ENCODE measurements around the gene PCSK2. TPM values are rescaled to one million over a fixed set of nuclear protein-coding genes. Genes with fewer than 3 reads are reported as not detected.

Gene PCSK2
- total and polyA plus RNA-seq, 2 donors (not counting 3 experiments of a cell fraction or from before 2014, with no cell fraction given) = not detected

DNA sequence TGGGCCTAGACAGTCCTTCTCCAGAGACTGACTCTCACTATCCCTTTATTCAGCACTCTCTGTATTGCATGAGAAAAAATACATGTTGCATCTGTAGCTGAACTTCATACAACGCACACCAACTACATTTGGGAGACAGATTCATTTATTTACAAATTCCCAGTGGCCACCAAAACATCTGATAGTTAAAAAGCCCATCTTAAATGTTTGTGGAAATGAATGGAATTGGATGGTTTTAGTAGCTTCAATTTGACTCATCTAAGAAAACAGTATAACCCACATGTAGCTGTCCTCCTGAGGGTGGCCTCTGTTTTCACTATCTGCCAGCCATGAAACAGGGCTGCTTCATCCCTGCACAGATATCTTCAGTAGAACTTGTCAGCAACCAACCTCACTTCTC is 116.3 kb downstream of the PCSK2 start:
- intact Hi-C loops (cut with micrococcal nuclease) (no loop called here), dilution Hi-C loops (cut with MboI; ENCODE audit: extremely low pct_ligation_motif_present, low sequenced_read_pairs) (no loop called here)
- POLR2A ChIA-PET = no interaction called here
- H3K36me3 ChIP-seq (ENCODE audit: control insufficient read depth in 2 of 2, extremely low read depth in 1 of 2, insufficient read depth in 2 of 2, low read length in 2 of 2) = no peaks in the 10 kb centered on the region
- DNase-seq (ENCODE audit: low read depth, low spot score) (no peak), FAIRE-seq (no peak)
- H4K20me1 ChIP-seq (replicated peaks; ENCODE audit: control insufficient read depth, extremely low read depth, insufficient read depth, low read length) = no peaks in the 10 kb centered on the region
- H2AFZ ChIP-seq (ENCODE audit: low read depth, low read length) = no peak overlapping the region
- no peak overlapping the region for H3K4me2 ChIP-seq (ENCODE audit: insufficient read depth, low read length)
- no peaks in the 10 kb centered on the region for H3K4me1 ChIP-seq (ENCODE audit: control insufficient read depth, extremely low read depth, insufficient read depth, low read length)
- no peak overlapping the region for H3K4me3 ChIP-seq (replicated peaks in 1 of 3; ENCODE audit: insufficient read depth in 1 of 3, low read depth in 1 of 3, low read length in 3 of 3)
- no peaks in the 10 kb centered on the region for H3K9me1 ChIP-seq (replicated peaks; ENCODE audit: control insufficient read depth, extremely low read depth, insufficient read depth, low read length)
- no peak overlapping the region for H3K9ac ChIP-seq (replicated peaks; ENCODE audit: extremely low read depth, insufficient read depth, low read length)
- no peak for TF ChIP-seq POLR2A (IDR thresholded peaks at IDR 0.05; ENCODE audit: low read depth, low read length)
- no peak for TF ChIP-seq MYC (IDR thresholded peaks at IDR 0.05; ENCODE audit: low read depth, low read length)
- TF ChIP-seq, protein P1, sequence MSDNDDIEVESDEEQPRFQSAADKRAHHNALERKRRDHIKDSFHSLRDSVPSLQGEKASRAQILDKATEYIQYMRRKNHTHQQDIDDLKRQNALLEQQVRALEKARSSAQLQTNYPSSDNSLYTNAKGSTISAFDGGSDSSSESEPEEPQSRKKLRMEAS (IDR thresholded peaks at IDR 0.05; ENCODE audit: insufficient read depth, insufficient read length) = no peak
- no peaks in the 10 kb centered on the region for H3K9me3 ChIP-seq (replicated peaks; ENCODE audit: control insufficient read depth, insufficient read depth, low read length)
- H3K27ac ChIP-seq (ENCODE audit: insufficient read depth, low read depth, low read length) = no peak overlapping the region
- H3K27me3 ChIP-seq (ENCODE audit: control insufficient read depth in 2 of 2, insufficient read depth in 2 of 2, low read length in 2 of 2) = no peaks in the 10 kb centered on the region
- H3K79me2 ChIP-seq (ENCODE audit: control insufficient read depth, insufficient read depth, low read length) = no peaks in the 10 kb centered on the region
- no TSS peak for BruUV-seq (replicated peaks)
- CTCF ChIA-PET = no interaction called here

- intact Hi-C loops (cut with micrococcal nuclease) (no loop called here), dilution Hi-C loops (cut with MboI; ENCODE audit: extremely low pct_ligation_motif_present, low sequenced_read_pairs) (no loop called here)
- Histone ChIP-seq H3K79me2 (ENCODE audit: control insufficient read depth, insufficient read depth, low read length) (no peaks in the 10 kb centered on the region), H2AFZ (ENCODE audit: low read depth, low read length) (no peak overlapping the region), H3K27me3 (ENCODE audit: control insufficient read depth in 2 of 2, insufficient read depth in 2 of 2, low read length in 2 of 2) (no peaks in the 10 kb centered on the region), H3K36me3 (ENCODE audit: control insufficient read depth in 2 of 2, extremely low read depth in 1 of 2, insufficient read depth in 2 of 2, low read length in 2 of 2) (no peaks in the 10 kb centered on the region), H4K20me1 (replicated peaks; ENCODE audit: control insufficient read depth, extremely low read depth, insufficient read depth, low read length) (no peaks in the 10 kb centered on the region), H3K27ac (ENCODE audit: insufficient read depth, low read depth, low read length) (no peak overlapping the region), H3K9me1 (replicated peaks; ENCODE audit: control insufficient read depth, extremely low read depth, insufficient read depth, low read length) (no peaks in the 10 kb centered on the region), H3K4me2 (ENCODE audit: insufficient read depth, low read length) (no peak overlapping the region), H3K4me3 (replicated peaks in 1 of 3; ENCODE audit: insufficient read depth in 1 of 3, low read depth in 1 of 3, low read length in 3 of 3) (no peak overlapping the region), H3K9me3 (replicated peaks; ENCODE audit: control insufficient read depth, insufficient read depth, low read length) (no peaks in the 10 kb centered on the region), H3K9ac (replicated peaks; ENCODE audit: extremely low read depth, insufficient read depth, low read length) (no peak overlapping the region), H3K4me1 (ENCODE audit: control insufficient read depth, extremely low read depth, insufficient read depth, low read length) (no peaks in the 10 kb centered on the region)
- DNase-seq (ENCODE audit: low read depth, low spot score) (no peak), FAIRE-seq (no peak)
- TF ChIP-seq, protein P1 (IDR thresholded peaks at IDR 0.05; ENCODE audit: insufficient read depth, insufficient read length) = no peak
- TF ChIP-seq MYC (IDR thresholded peaks at IDR 0.05; ENCODE audit: low read depth, low read length) (no peak), POLR2A (IDR thresholded peaks at IDR 0.05; ENCODE audit: low read depth, low read length) (no peak), POLR2AphosphoS5 (IDR thresholded peaks at IDR 0.05; ENCODE audit: insufficient read depth, low read depth, low read length) (no peak), CTCF (IDR thresholded peaks at IDR 0.05; ENCODE audit: extremely low read depth in 1 of 2, insufficient read depth in 1 of 2, low read depth in 1 of 2, low read length in 2 of 2) (no peak), GATA2 (IDR thresholded peaks at IDR 0.05; ENCODE audit: insufficient read depth, insufficient read length, low read depth, low read length) (no peak), FOS (IDR thresholded peaks at IDR 0.05; ENCODE audit: borderline replicate concordance, insufficient read depth, low read length) (no peak), EZH2 (IDR thresholded peaks at IDR 0.05; ENCODE audit: borderline replicate concordance, low read depth, low read length, severe bottlenecking) (no peak), JUN (IDR thresholded peaks at IDR 0.05; ENCODE audit: borderline replicate concordance, insufficient read depth, insufficient read length, low read depth) (no peak)
- ChIA-PET CTCF (no interaction called here), POLR2A (no interaction called here)
- no TSS peak for BruUV-seq (replicated peaks)
Measured at GRCh38 chr20:17343656-17344452, 117.0 kb downstream of the PCSK2 start.

Measured in endothelial cell of umbilical vein (primary cell).